Osteoblast (primary cell): ENCODE results near the gene KTI12. TPM values are rescaled to one million over a fixed set of nuclear protein-coding genes. Genes with fewer than 3 reads are reported as not detected.
"Not testable (repeated sequence)": the region's sequence is repeated elsewhere in the genome, so short reads cannot be mapped to it uniquely, and the experiment has no call there.

Source experiments
- DNase-seq: peaks from one replicate; pipeline ENCODE4 v3.0.0; 2011; ENCODE audit warnings: low spot score, mixed read lengths; ENCODE audit not compliant: insufficient read length; ENCODE audit errors: missing footprints
- H2AFZ ChIP-seq: 2 replicates; pipeline ENCODE4 v1.6.0; 2011; ENCODE audit warnings: mild to moderate bottlenecking, low read length
- H3K27ac ChIP-seq: 2 replicates; pipeline ENCODE4 v1.5.1; 2011; ENCODE audit warnings: mild to moderate bottlenecking, low read depth, low read length, moderate library complexity
- H3K27me3 ChIP-seq: 2 replicates; pipeline ENCODE4 v1.6.0; 2012; ENCODE audit warnings: mild to moderate bottlenecking, control low read depth, inconsistent platforms, low read length, moderate library complexity; ENCODE audit not compliant: insufficient read depth
- H3K36me3 ChIP-seq: 2 replicates; pipeline ENCODE4 v1.5.1; 2011; ENCODE audit warnings: mild to moderate bottlenecking, low read length, control low read depth, moderate library complexity; ENCODE audit not compliant: insufficient read depth
- H3K4me1 ChIP-seq: 2 replicates; pipeline ENCODE4 v1.5.1; 2011; ENCODE audit warnings: mild to moderate bottlenecking, low read length, control low read depth, moderate library complexity; ENCODE audit not compliant: insufficient read depth
- H3K4me2 ChIP-seq: 2 replicates; pipeline ENCODE4 v1.6.0; 2011; ENCODE audit warnings: mild to moderate bottlenecking, low read length; ENCODE audit not compliant: insufficient read depth
- H3K4me3 ChIP-seq: fragments of 200-600 bp; sonication (generic); 3 replicates; pipeline ENCODE4 v1.5.1; 2012; ENCODE audit warnings: mild to moderate bottlenecking, low read length, inconsistent platforms; ENCODE audit not compliant: insufficient read depth
- H3K79me2 ChIP-seq: 2 replicates; pipeline ENCODE4 v1.6.0; 2012; ENCODE audit warnings: mild to moderate bottlenecking, low read length, control low read depth, inconsistent platforms; ENCODE audit not compliant: insufficient read depth
- H3K9me3 ChIP-seq: 2 replicates; pipeline ENCODE4 v1.5.1; 2011; ENCODE audit warnings: low read depth, low read length, control low read depth
- H4K20me1 ChIP-seq: 2 replicates; pipeline ENCODE4 v1.6.0; 2012; ENCODE audit warnings: mild to moderate bottlenecking, low read length, control low read depth; ENCODE audit not compliant: insufficient read depth
- CTCF ChIP-seq: IDR thresholded peaks from 2 replicates; pipeline ENCODE4 v1.5.1; 2011; ENCODE audit warnings: mild to moderate bottlenecking, low read depth, low read length, moderate library complexity; ENCODE audit errors: extremely low read depth
- total RNA-seq: library from RNA; depleted of rRNA; stranded (reverse); fragments of >200 nt; gene quantifications from 2 replicates; pipeline ENCODE4 v1.2.3, GENCODE V29; 2012

Gene KTI12
- total RNA-seq, 1 donor = 14.5 TPM

- Histone ChIP-seq H3K4me2 (peak overlapping the region; percentile 99), H3K4me1 (peaks cover 46% of the 10 kb centered on the region), H3K9me3 (no peaks in the 10 kb centered on the region), H4K20me1 (peaks cover 15% of the 10 kb centered on the region), H3K36me3 (peaks cover 4% of the 10 kb centered on the region), H2AFZ (peak overlapping the region; percentile 85), H3K27me3 (no peaks in the 10 kb centered on the region), H3K79me2 (peaks cover 79% of the 10 kb centered on the region), H3K4me3 (peak overlapping the region; percentile 84), H3K27ac (peak overlapping the region; percentile 93)
- no peak for TF ChIP-seq CTCF
- DNase-seq = no peak
Observed at GRCh38 chr1:52054496-52055065, 21.0 kb upstream of the KTI12 start.

GRCh38 chr1:52053862-52054261 is 20.3 kb upstream of the KTI12 start:
- peaks cover 12% of the 10 kb centered on the region for H4K20me1 ChIP-seq
- peaks cover 4% of the 10 kb centered on the region for H3K36me3 ChIP-seq
- peaks cover 78% of the 10 kb centered on the region for H3K79me2 ChIP-seq
- H3K4me2 ChIP-seq = peak overlapping the region; percentile 99
- H3K9me3 ChIP-seq = no peaks in the 10 kb centered on the region
- H3K27ac ChIP-seq = peak overlapping the region; percentile 93
- peaks cover 39% of the 10 kb centered on the region for H3K4me1 ChIP-seq
- no peak overlapping the region for H2AFZ ChIP-seq
- peak overlapping the region; percentile 84 for H3K4me3 ChIP-seq
- no peak for TF ChIP-seq CTCF
- H3K27me3 ChIP-seq = no peaks in the 10 kb centered on the region
- DNase-seq = no peak

GRCh38 chr1:52049337-52049736 is 15.7 kb upstream of the KTI12 start:
- H4K20me1 ChIP-seq, DNase-seq, H3K27me3 ChIP-seq, H3K27ac ChIP-seq, H3K36me3 ChIP-seq, H3K9me3 ChIP-seq, H3K4me2 ChIP-seq, H3K4me1 ChIP-seq, H3K4me3 ChIP-seq, H2AFZ ChIP-seq: not testable (repeated sequence)
- peaks cover 77% of the 10 kb centered on the region for H3K79me2 ChIP-seq

- not testable (repeated sequence) for H3K4me2 ChIP-seq, H3K4me3 ChIP-seq, H3K27ac ChIP-seq, H3K27me3 ChIP-seq, DNase-seq, H3K4me1 ChIP-seq, H4K20me1 ChIP-seq, H3K9me3 ChIP-seq, H2AFZ ChIP-seq, H3K36me3 ChIP-seq
- H3K79me2 ChIP-seq = peaks cover 68% of the 10 kb centered on the region
Observed at GRCh38 chr1:52045666-52046195, 12.1 kb upstream of the KTI12 start.

- no peak for TF ChIP-seq CTCF
- Histone ChIP-seq H3K79me2 (peaks cover 63% of the 10 kb centered on the region), H3K36me3 (peaks cover 11% of the 10 kb centered on the region), H4K20me1 (peaks cover 4% of the 10 kb centered on the region), H2AFZ (no peak overlapping the region), H3K27me3 (no peaks in the 10 kb centered on the region), H3K4me3 (no peak overlapping the region), H3K4me1 (no peaks in the 10 kb centered on the region), H3K4me2 (no peak overlapping the region), H3K9me3 (no peaks in the 10 kb centered on the region), H3K27ac (no peak overlapping the region)
- no peak for DNase-seq
Observed at GRCh38 chr1:52045236-52045635, 11.6 kb upstream of the KTI12 start.
